ENCODE measurements around the gene FAM110C. TPM values are rescaled to one million over a fixed set of nuclear protein-coding genes. Genes with fewer than 3 reads are reported as not detected.

The FAM110C gene
- total RNA-seq, 4 donors from 2014 or later: 10.0 to 23.8 (median 13.0) TPM

DNA sequence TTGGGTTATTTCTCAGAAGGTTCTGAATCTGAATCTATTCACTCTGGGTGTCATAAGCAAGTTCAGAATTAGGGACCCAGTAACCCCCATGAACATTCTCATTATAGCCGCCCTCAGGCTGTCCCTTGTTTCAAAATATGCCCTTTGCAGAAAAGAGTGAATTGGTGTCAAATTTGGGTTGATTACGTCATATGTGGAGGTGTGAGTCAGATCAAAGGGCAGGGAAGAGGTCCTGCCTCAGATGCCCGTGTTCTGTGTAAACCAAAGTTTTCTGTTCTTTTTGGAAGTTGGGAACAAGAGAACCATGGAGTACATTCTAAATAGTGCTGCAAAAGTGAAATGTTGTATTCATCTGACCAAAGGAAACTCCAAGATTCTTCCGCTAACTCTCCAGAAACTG is 5.8 kb downstream of the FAM110C start:
- WGBS, 2 donors: 92 to 96% methylated on average over 4 of the region's 4 CpGs
- DNase-seq: no peak

GRCh38 chr2:38155-38554 is 8.2 kb downstream of the FAM110C start:
- no peak for TF ChIP-seq CTCF (IDR thresholded peaks at IDR 0.05)
- no peak for TF ChIP-seq POLR2A (IDR thresholded peaks at IDR 0.05)
- WGBS, 2 donors: 93 to 96% methylated on average over 6 of the region's 6 CpGs
- no peak overlapping the region for H3K4me3 ChIP-seq (replicated peaks in 1 of 3)

More for the DNA sequence above, 5.8 kb downstream of the FAM110C start:
- H3K27ac ChIP-seq: no peak overlapping the region
- no peaks in the 10 kb centered on the region for H3K9me3 ChIP-seq
- TF ChIP-seq POLR2A (IDR thresholded peaks at IDR 0.05): no peak
- no peak for TF ChIP-seq CTCF (IDR thresholded peaks at IDR 0.05)
- peaks cover 5 to 18% of the 10 kb centered on the region in 2 donors for H3K4me1 ChIP-seq
- intact Hi-C loops (cut with DNase I): no loop called here
- H3K36me3 ChIP-seq: peaks cover 0 to 3% of the 10 kb centered on the region in 2 donors
- no peaks in the 10 kb centered on the region for H3K27me3 ChIP-seq
- no peak overlapping the region for H3K4me3 ChIP-seq (replicated peaks in 1 of 3)

DNA sequence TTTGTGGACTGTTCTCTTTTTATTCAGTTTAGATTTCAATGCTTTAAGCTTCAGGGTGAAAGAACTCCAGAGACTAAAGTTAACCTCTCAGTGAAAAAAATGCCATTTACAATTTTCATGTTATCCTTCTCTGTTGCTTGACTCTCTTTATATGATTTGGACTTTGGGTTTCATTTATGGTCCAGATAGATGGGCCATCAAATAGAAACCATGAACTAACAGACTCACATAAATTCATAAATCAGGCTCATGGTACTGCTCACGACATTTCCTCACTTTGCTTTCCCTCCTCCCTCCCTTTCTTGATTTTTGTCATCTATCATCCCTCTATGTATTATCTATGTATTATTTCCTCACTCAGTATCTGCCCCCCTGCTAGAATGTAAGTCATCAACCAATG is 10.0 kb downstream of the FAM110C start:
- no peak overlapping the region for H3K27ac ChIP-seq
- no peak for DNase-seq

More at GRCh38 chr2:38155-38554, 8.2 kb downstream of the FAM110C start:
- H3K27ac ChIP-seq: no peak overlapping the region
- no peak for DNase-seq
- H3K36me3 ChIP-seq: peaks cover 0 to 3% of the 10 kb centered on the region in 2 donors
- no peaks in the 10 kb centered on the region for H3K27me3 ChIP-seq
- H3K4me1 ChIP-seq: peaks cover 0 to 5% of the 10 kb centered on the region in 2 donors
- H3K9me3 ChIP-seq: no peaks in the 10 kb centered on the region
- intact Hi-C loops (cut with DNase I): no loop called here

GRCh38 chr2:35852-36251 is 10.5 kb downstream of the FAM110C start:
- Histone ChIP-seq H3K27me3 (no peaks in the 10 kb centered on the region), H3K9me3 (no peaks in the 10 kb centered on the region), H3K4me1 (peaks cover 0 to 5% of the 10 kb centered on the region in 2 donors), H3K4me3 (replicated peaks in 1 of 3) (no peak overlapping the region), H3K36me3 (peaks cover 0 to 3% of the 10 kb centered on the region in 2 donors), H3K27ac (no peak overlapping the region)
- no peak for TF ChIP-seq CTCF (IDR thresholded peaks at IDR 0.05)
- TF ChIP-seq POLR2A (IDR thresholded peaks at IDR 0.05): no peak
- peak in 1 of 2 donors; percentile 15 for DNase-seq
- intact Hi-C loops (cut with DNase I): no loop called here
- WGBS, 2 donors: 22 to 42% methylated on average over 5 of the region's 5 CpGs

More for the DNA sequence above, 10.0 kb downstream of the FAM110C start:
- intact Hi-C loops (cut with DNase I): no loop called here
- Histone ChIP-seq H3K36me3 (peaks cover 0 to 3% of the 10 kb centered on the region in 2 donors), H3K4me1 (peaks cover 0 to 5% of the 10 kb centered on the region in 2 donors), H3K4me3 (replicated peaks in 1 of 3) (no peak overlapping the region), H3K27me3 (no peaks in the 10 kb centered on the region), H3K9me3 (no peaks in the 10 kb centered on the region)
- TF ChIP-seq POLR2A (IDR thresholded peaks at IDR 0.05) (no peak), CTCF (IDR thresholded peaks at IDR 0.05) (no peak)
- 95 to 96% methylated on average over 1 of the region's 1 CpG for WGBS, 2 donors

DNA sequence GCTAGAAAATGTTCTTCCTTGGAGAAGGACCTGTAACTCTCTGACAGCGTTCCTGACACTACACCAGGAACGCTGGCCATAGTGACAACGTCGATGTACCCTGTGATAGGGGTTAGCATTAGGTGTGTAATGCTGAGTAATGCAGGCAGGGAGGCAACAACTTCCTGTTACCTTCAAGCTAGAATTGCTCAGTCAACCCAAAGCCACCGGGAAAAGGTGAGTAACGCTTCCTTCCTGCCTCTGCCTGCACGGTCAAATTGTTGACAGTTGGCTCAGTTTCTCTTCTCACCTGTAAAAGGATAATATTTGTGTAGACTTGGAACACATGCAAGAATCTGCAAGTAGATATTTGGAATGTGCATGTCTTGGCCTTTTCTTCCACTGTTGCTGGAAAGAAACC is 12.7 kb downstream of the FAM110C start:
- no peaks in the 10 kb centered on the region for H3K9me3 ChIP-seq
- peaks cover 0 to 5% of the 10 kb centered on the region in 2 donors for H3K4me1 ChIP-seq
- no peak for TF ChIP-seq POLR2A (IDR thresholded peaks at IDR 0.05)
- no peak for TF ChIP-seq CTCF (IDR thresholded peaks at IDR 0.05)
- no peak overlapping the region for H3K27ac ChIP-seq
- no peaks in the 10 kb centered on the region for H3K27me3 ChIP-seq
- DNase-seq: no peak
- H3K36me3 ChIP-seq: peaks cover 0 to 3% of the 10 kb centered on the region in 2 donors
- 72 to 78% methylated on average over 7 of the region's 7 CpGs for WGBS, 2 donors
- H3K4me3 ChIP-seq (replicated peaks in 1 of 3): no peak overlapping the region
- intact Hi-C loops (cut with DNase I): no loop called here
